ENCODE data around the gene PLN. TPM values are rescaled to one million over a fixed set of nuclear protein-coding genes. Genes with fewer than 3 reads are reported as not detected.
A peak's percentile ranks its signal among the peaks of the same experiment; 100 is the strongest.

PLN gene
- total RNA-seq, 2 donors from 2014 or later: 13.3 to 23.5 TPM

- no peaks in the 10 kb centered on the region for H3K27me3 ChIP-seq (replicated peaks; ENCODE audit: insufficient read depth)
- peak; percentile 14 for DNase-seq (ENCODE audit: low spot score)
- no peak overlapping the region for H3K4me3 ChIP-seq
- no peaks in the 10 kb centered on the region for H3K9me3 ChIP-seq
- 54% methylated on average over 10 of the region's 10 CpGs for WGBS
- no peaks in the 10 kb centered on the region for H3K36me3 ChIP-seq
- H3K27ac ChIP-seq: no peak overlapping the region
- intact Hi-C loops (cut with DNase I): loop anchor here (5.0 kb wide), 1 partner anchor 299 kb away; no protein-coding TSS in a partner anchor
- TF ChIP-seq POLR2A (IDR thresholded peaks at IDR 0.05) (no peak), CTCF (IDR thresholded peaks at IDR 0.05) (peak in 3 of 4 experiments; percentile 61 to 74 (median 65))
- no peaks in the 10 kb centered on the region for H3K4me1 ChIP-seq (replicated peaks)
These were observed 32.7 kb downstream of the PLN start for GRCh38 chr6:118580585-118581419.

GRCh38 chr6:118581489-118581959, 33.4 kb downstream of the PLN start:
- WGBS: 79% methylated on average over 5 of the region's 5 CpGs
- H3K27ac ChIP-seq: no peak overlapping the region
- H3K36me3 ChIP-seq: no peaks in the 10 kb centered on the region
- H3K27me3 ChIP-seq (replicated peaks; ENCODE audit: insufficient read depth): no peaks in the 10 kb centered on the region
- no peak for TF ChIP-seq CTCF (IDR thresholded peaks at IDR 0.05)
- TF ChIP-seq POLR2AphosphoS5 (IDR thresholded peaks at IDR 0.05): no peak
- no peak for TF ChIP-seq POLR2A (IDR thresholded peaks at IDR 0.05)
- intact Hi-C loops (cut with DNase I): loop anchor here (5.0 kb wide), 1 partner anchor 299 kb away; no protein-coding TSS in a partner anchor
- no peak for DNase-seq (ENCODE audit: low spot score)
- no peaks in the 10 kb centered on the region for H3K4me1 ChIP-seq (replicated peaks)
- H3K9me3 ChIP-seq: no peaks in the 10 kb centered on the region
- H3K4me3 ChIP-seq: no peak overlapping the region

- intact Hi-C loops (cut with DNase I): loop anchor here (5.0 kb wide), 1 partner anchor 303 kb away; no protein-coding TSS in a partner anchor
- Histone ChIP-seq H3K27me3 (replicated peaks; ENCODE audit: insufficient read depth) (no peaks in the 10 kb centered on the region), H3K4me3 (no peak overlapping the region), H3K27ac (no peak overlapping the region), H3K36me3 (no peaks in the 10 kb centered on the region), H3K4me1 (replicated peaks) (no peaks in the 10 kb centered on the region), H3K9me3 (no peaks in the 10 kb centered on the region)
- no peak for TF ChIP-seq POLR2A (IDR thresholded peaks at IDR 0.05)
- no peak for TF ChIP-seq POLR2AphosphoS5 (IDR thresholded peaks at IDR 0.05)
- no peak for TF ChIP-seq CTCF (IDR thresholded peaks at IDR 0.05)
- DNase-seq (ENCODE audit: low spot score): no peak
- 97% methylated on average over 5 of the region's 5 CpGs for WGBS
These were observed 36.8 kb downstream of the PLN start for GRCh38 chr6:118584911-118585310.

GRCh38 chr6:118586746-118587485, 38.8 kb downstream of the PLN start:
- no peak for TF ChIP-seq POLR2A (IDR thresholded peaks at IDR 0.05)
- TF ChIP-seq CTCF (IDR thresholded peaks at IDR 0.05): no peak
- TF ChIP-seq POLR2AphosphoS5 (IDR thresholded peaks at IDR 0.05): no peak
- WGBS: 87% methylated on average over 5 of the region's 5 CpGs
- no peaks in the 10 kb centered on the region for H3K9me3 ChIP-seq
- H3K27me3 ChIP-seq (replicated peaks; ENCODE audit: insufficient read depth): no peaks in the 10 kb centered on the region
- no peak overlapping the region for H3K27ac ChIP-seq
- DNase-seq (ENCODE audit: low spot score): no peak
- H3K4me1 ChIP-seq (replicated peaks): no peaks in the 10 kb centered on the region
- H3K36me3 ChIP-seq: no peaks in the 10 kb centered on the region
- H3K4me3 ChIP-seq: no peak overlapping the region
- intact Hi-C loops (cut with DNase I): no loop called here

All from prostate gland (tissue), 2 donors.